ENCODE data around the gene IL17B.

IL17B gene

DNA sequence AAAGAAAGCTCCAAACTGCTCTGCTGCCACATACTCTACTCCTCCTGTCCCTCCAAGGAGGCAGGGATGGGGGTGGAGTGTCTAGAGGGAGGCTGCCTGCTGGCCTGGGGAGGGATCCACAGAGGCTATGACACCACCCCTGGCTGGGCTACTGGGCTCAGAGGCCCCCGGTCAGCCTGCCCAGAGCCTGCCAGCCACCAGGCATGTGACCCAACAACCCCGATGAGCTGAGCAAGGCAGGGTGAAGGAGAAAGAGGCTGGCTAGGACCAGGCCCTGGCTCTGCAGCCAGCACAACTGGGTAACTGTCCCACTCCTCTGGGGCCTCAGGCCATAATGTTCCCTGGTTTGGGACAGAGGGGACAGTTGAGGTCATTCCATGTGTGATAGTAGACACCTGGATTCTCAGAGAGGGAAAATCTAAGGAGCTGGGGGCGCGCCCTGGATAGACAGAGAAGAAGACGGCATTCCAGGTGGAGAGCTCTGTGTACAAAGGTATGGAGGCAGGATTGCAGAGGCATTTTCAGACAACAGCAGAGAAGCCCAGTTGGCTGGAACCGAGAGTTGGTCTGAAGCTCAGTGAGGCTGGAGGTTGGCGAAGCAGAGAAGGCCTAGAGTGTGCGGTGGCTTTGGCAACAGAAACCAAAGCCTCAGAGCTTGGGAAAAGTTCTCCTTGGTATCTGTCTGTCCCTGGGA is 33.8 kb upstream of the IL17B start:
- Histone ChIP-seq H3K4me3 (ENCODE audit: insufficient read depth in 1 of 2, low read depth in 1 of 2, low read length in 2 of 2) (peak overlapping the region in 1 of 2 experiments; percentile 2), H3K23ac (ENCODE audit: low read length in 2 of 2) (peak overlapping the region in 1 of 2 experiments; percentile 81), H3K36me3 (ENCODE audit: control insufficient read depth in 1 of 2, insufficient read depth in 2 of 2, low read depth in 1 of 2, low read length in 2 of 2) (peaks cover 0 to 26% of the 10 kb centered on the region in 2 experiments), H3K4ac (ENCODE audit: low read depth in 1 of 2, low read length in 2 of 2) (peak overlapping the region; percentile 84 to 89), H3K4me2 (ENCODE audit: low read length, poor library complexity, severe bottlenecking) (no peak overlapping the region), H3K4me1 (ENCODE audit: control insufficient read depth, insufficient read depth, low read depth, low read length) (peaks cover 66% of the 10 kb centered on the region), H3K14ac (ENCODE audit: low read length in 2 of 2) (peak overlapping the region; percentile 37 to 43), H2AK5ac (ENCODE audit: low read length, severe bottlenecking) (peak overlapping the region; percentile 81), H3K27ac (ENCODE audit: low read length, poor library complexity, severe bottlenecking) (peak overlapping the region; percentile 5), H3K9me3 (ENCODE audit: control insufficient read depth, low read length) (no peaks in the 10 kb centered on the region), H2BK120ac (ENCODE audit: low read depth, low read length) (peak overlapping the region; percentile 82), H3K27me3 (ENCODE audit: control insufficient read depth in 1 of 2, insufficient read depth in 1 of 2, low read length in 2 of 2) (no peaks in the 10 kb centered on the region), H4K8ac (ENCODE audit: low read length) (peak overlapping the region; percentile 74), H4K91ac (ENCODE audit: low read length) (peak overlapping the region; percentile 93), H3K9ac (ENCODE audit: low read length) (no peak overlapping the region), H2BK12ac (ENCODE audit: low read length in 2 of 2) (peak overlapping the region; percentile 85 to 86), H3K18ac (ENCODE audit: low read depth in 1 of 2, low read length in 2 of 2) (peak overlapping the region; percentile 88 to 94), H2AFZ (ENCODE audit: low read depth, low read length) (no peak overlapping the region), H2BK5ac (ENCODE audit: low read depth, low read length, poor library complexity, severe bottlenecking) (no peak overlapping the region), H3K79me1 (replicated peaks; ENCODE audit: low read length, poor library complexity, severe bottlenecking) (peaks cover 17% of the 10 kb centered on the region), H2BK15ac (ENCODE audit: low read depth, poor library complexity, severe bottlenecking) (peak overlapping the region; percentile 90)
- 92% methylated on average over 6 of the region's 8 CpGs for WGBS
- DNase-seq: peak; percentile 45

DNA sequence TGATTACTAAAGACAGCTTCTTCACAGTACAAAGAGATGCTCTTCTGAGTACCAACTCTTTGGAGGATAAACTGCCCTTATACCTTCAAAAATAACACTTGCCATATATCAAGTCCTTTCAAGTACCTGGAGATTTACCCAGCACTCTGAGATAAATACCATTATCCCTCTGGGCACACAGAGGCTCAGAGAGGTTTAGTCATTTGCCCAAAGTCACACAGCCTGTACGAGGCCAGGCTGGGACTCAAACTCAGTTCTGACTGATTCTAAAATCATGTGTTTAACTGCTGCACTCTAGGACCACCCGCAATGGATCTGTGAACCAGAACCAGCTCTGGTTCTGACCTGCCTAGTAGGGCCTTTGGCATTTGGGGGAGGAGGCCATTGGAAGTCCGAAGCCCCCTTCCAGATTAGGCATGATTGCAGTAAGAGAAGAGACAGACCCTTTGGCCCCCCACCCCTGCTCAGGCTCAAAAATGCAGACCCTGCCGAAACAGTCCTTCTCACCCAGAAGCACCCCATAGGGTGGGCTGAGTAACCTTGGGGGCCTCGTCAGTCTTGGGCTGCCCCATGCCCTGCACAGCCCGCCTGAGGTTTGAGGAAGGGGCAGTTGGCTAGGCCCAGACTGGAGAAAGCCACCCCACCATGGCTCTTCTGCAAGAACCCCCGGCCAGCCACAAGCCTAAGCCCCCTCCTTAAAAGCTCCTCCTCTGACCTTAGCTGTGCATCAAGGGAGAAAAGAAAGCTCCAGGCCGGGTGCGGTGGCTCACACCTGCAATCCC is 32.8 kb upstream of the IL17B start:
- Histone ChIP-seq H2BK120ac (ENCODE audit: low read depth, low read length) (peak overlapping the region; percentile 42), H4K8ac (ENCODE audit: low read length) (peak overlapping the region; percentile 94), H2BK5ac (ENCODE audit: low read depth, low read length, poor library complexity, severe bottlenecking) (no peak overlapping the region), H2AFZ (ENCODE audit: low read depth, low read length) (no peak overlapping the region), H3K79me1 (replicated peaks; ENCODE audit: low read length, poor library complexity, severe bottlenecking) (peaks cover 15% of the 10 kb centered on the region), H3K27ac (ENCODE audit: low read length, poor library complexity, severe bottlenecking) (no peak overlapping the region), H3K36me3 (ENCODE audit: control insufficient read depth in 1 of 2, insufficient read depth in 2 of 2, low read depth in 1 of 2, low read length in 2 of 2) (peaks cover 0 to 23% of the 10 kb centered on the region in 2 experiments), H3K9ac (ENCODE audit: low read length) (no peak overlapping the region), H3K23ac (ENCODE audit: low read length in 2 of 2) (peak overlapping the region in 1 of 2 experiments; percentile 34), H2AK5ac (ENCODE audit: low read length, severe bottlenecking) (peak overlapping the region; percentile 69), H3K14ac (ENCODE audit: low read length in 2 of 2) (peak overlapping the region in 1 of 2 experiments; percentile 44), H3K4me3 (ENCODE audit: insufficient read depth in 1 of 2, low read depth in 1 of 2, low read length in 2 of 2) (no peak overlapping the region), H3K4me2 (ENCODE audit: low read length, poor library complexity, severe bottlenecking) (no peak overlapping the region), H2BK12ac (ENCODE audit: low read length in 2 of 2) (peak overlapping the region; percentile 45 to 65), H3K9me3 (ENCODE audit: control insufficient read depth, low read length) (no peaks in the 10 kb centered on the region), H3K18ac (ENCODE audit: low read depth in 1 of 2, low read length in 2 of 2) (peak overlapping the region; percentile 46 to 68), H3K4me1 (ENCODE audit: control insufficient read depth, insufficient read depth, low read depth, low read length) (peaks cover 63% of the 10 kb centered on the region), H4K91ac (ENCODE audit: low read length) (peak overlapping the region; percentile 86), H3K27me3 (ENCODE audit: control insufficient read depth in 1 of 2, insufficient read depth in 1 of 2, low read length in 2 of 2) (no peaks in the 10 kb centered on the region), H2BK15ac (ENCODE audit: low read depth, poor library complexity, severe bottlenecking) (peak overlapping the region; percentile 33), H3K4ac (ENCODE audit: low read depth in 1 of 2, low read length in 2 of 2) (peak overlapping the region; percentile 54)
- 88% methylated on average over 9 of the region's 9 CpGs for WGBS
- no peak for DNase-seq

- no peaks in the 10 kb centered on the region for H3K27me3 ChIP-seq (ENCODE audit: control insufficient read depth in 1 of 2, insufficient read depth in 1 of 2, low read length in 2 of 2)
- peak overlapping the region; percentile 93 for H2BK15ac ChIP-seq (ENCODE audit: low read depth, poor library complexity, severe bottlenecking)
- no peak overlapping the region for H3K4me2 ChIP-seq (ENCODE audit: low read length, poor library complexity, severe bottlenecking)
- H3K27ac ChIP-seq (ENCODE audit: low read length, poor library complexity, severe bottlenecking): no peak overlapping the region
- H4K8ac ChIP-seq (ENCODE audit: low read length): peak overlapping the region; percentile 83
- H3K14ac ChIP-seq (ENCODE audit: low read length in 2 of 2): peak overlapping the region in 1 of 2 experiments; percentile 35
- no peak overlapping the region for H3K9ac ChIP-seq (ENCODE audit: low read length)
- no peak for DNase-seq
- H3K4ac ChIP-seq (ENCODE audit: low read depth in 1 of 2, low read length in 2 of 2): peak overlapping the region in 1 of 2 experiments; percentile 47
- no peak overlapping the region for H2AFZ ChIP-seq (ENCODE audit: low read depth, low read length)
- peak overlapping the region; percentile 83 to 88 for H3K18ac ChIP-seq (ENCODE audit: low read depth in 1 of 2, low read length in 2 of 2)
- H4K91ac ChIP-seq (ENCODE audit: low read length): peak overlapping the region; percentile 60
- H2BK120ac ChIP-seq (ENCODE audit: low read depth, low read length): peak overlapping the region; percentile 73
- peaks cover 0 to 20% of the 10 kb centered on the region in 2 experiments for H3K36me3 ChIP-seq (ENCODE audit: control insufficient read depth in 1 of 2, insufficient read depth in 2 of 2, low read depth in 1 of 2, low read length in 2 of 2)
- 92% methylated on average over 15 of the region's 15 CpGs for WGBS
- peak overlapping the region; percentile 21 for H2AK5ac ChIP-seq (ENCODE audit: low read length, severe bottlenecking)
- H3K79me1 ChIP-seq (replicated peaks; ENCODE audit: low read length, poor library complexity, severe bottlenecking): peaks cover 11% of the 10 kb centered on the region
- H3K4me1 ChIP-seq (ENCODE audit: control insufficient read depth, insufficient read depth, low read depth, low read length): peaks cover 67% of the 10 kb centered on the region
- no peak overlapping the region for H3K4me3 ChIP-seq (ENCODE audit: insufficient read depth in 1 of 2, low read depth in 1 of 2, low read length in 2 of 2)
- H2BK12ac ChIP-seq (ENCODE audit: low read length in 2 of 2): peak overlapping the region; percentile 65
- no peaks in the 10 kb centered on the region for H3K9me3 ChIP-seq (ENCODE audit: control insufficient read depth, low read length)
- H2BK5ac ChIP-seq (ENCODE audit: low read depth, low read length, poor library complexity, severe bottlenecking): no peak overlapping the region
- H3K23ac ChIP-seq (ENCODE audit: low read length in 2 of 2): no peak overlapping the region
Measured at GRCh38 chr5:149410721-149411432, 31.8 kb upstream of the IL17B start.
